Measurements from ENCODE around the gene NCAPD3.

DNA sequence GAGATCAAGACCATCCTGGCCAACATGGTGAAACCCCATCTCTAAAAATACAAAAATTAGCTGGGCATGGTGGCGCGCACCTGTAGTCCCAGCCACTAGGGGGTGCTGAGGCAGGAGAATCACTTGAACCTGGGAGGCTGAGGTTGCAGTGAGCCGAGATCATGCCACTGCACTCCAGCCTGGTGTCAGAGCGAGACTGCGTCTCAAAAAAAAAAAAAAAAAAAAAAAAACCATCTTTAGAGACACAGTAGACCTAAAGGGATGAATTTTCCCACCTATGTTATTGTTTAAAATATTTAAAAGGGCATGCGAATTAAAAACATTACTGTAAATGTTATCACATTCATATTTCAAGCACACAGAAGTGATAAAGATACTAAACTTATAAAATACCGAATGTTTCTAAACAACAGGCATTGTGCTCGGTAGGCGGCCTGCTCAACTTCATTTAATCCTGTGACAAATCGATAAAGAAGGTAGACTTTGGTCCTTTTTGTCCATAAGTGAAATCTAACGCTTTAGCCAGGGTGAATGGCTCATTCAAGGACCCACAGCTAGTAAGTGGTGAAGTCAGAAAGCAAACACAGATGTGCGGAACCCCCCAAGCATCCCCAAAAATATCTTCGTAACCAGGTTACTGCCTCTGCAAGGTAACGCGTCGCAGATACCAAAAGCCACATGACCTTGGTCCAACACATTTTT lies 16.1 kb downstream of the NCAPD3 start:
- TF ChIP-seq, protein P1, sequence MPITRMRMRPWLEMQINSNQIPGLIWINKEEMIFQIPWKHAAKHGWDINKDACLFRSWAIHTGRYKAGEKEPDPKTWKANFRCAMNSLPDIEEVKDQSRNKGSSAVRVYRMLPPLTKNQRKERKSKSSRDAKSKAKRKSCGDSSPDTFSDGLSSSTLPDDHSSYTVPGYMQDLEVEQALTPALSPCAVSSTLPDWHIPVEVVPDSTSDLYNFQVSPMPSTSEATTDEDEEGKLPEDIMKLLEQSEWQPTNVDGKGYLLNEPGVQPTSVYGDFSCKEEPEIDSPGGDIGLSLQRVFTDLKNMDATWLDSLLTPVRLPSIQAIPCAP (CRISPR knock-in tag; IDR thresholded peaks at IDR 0.05; ENCODE audit: low read depth), result no peak
- TF ChIP-seq JUNB (CRISPR knock-in tag; IDR thresholded peaks at IDR 0.05; ENCODE audit: borderline replicate concordance) (no peak), SMARCC2 (IDR thresholded peaks at IDR 0.05) (no peak), ZNF777 (CRISPR knock-in tag; IDR thresholded peaks at IDR 0.05) (no peak), MED1 (CRISPR knock-in tag; IDR thresholded peaks at IDR 0.05) (no peak), ZNF615 (CRISPR knock-in tag; IDR thresholded peaks at IDR 0.05; ENCODE audit: borderline replicate concordance) (no peak), ETV6 (CRISPR knock-in tag; conservative IDR thresholded peaks at IDR 0.05) (no peak), POLR2AphosphoS5 (IDR thresholded peaks at IDR 0.05; ENCODE audit: low read depth, low read length) (no peak)
- TF ChIP-seq, protein P2, sequence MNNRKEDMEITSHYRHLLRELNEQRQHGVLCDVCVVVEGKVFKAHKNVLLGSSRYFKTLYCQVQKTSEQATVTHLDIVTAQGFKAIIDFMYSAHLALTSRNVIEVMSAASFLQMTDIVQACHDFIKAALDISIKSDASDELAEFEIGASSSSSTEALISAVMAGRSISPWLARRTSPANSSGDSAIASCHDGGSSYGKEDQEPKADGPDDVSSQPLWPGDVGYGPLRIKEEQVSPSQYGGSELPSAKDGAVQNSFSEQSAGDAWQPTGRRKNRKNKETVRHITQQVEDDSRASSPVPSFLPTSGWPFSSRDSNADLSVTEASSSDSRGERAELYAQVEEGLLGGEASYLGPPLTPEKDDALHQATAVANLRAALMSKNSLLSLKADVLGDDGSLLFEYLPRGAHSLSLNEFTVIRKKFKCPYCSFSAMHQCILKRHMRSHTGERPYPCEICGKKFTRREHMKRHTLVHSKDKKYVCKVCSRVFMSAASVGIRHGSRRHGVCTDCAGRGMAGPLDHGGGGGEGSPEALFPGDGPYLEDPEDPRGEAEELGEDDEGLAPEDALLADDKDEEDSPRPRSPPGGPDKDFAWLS (CRISPR knock-in tag; IDR thresholded peaks at IDR 0.05; ENCODE audit: borderline replicate concordance), result no peak
- TF ChIP-seq, protein P3, sequence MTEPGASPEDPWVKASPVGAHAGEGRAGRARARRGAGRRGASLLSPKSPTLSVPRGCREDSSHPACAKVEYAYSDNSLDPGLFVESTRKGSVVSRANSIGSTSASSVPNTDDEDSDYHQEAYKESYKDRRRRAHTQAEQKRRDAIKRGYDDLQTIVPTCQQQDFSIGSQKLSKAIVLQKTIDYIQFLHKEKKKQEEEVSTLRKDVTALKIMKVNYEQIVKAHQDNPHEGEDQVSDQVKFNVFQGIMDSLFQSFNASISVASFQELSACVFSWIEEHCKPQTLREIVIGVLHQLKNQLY (CRISPR knock-in tag; IDR thresholded peaks at IDR 0.05), result no peak
- TF ChIP-seq, protein P4, sequence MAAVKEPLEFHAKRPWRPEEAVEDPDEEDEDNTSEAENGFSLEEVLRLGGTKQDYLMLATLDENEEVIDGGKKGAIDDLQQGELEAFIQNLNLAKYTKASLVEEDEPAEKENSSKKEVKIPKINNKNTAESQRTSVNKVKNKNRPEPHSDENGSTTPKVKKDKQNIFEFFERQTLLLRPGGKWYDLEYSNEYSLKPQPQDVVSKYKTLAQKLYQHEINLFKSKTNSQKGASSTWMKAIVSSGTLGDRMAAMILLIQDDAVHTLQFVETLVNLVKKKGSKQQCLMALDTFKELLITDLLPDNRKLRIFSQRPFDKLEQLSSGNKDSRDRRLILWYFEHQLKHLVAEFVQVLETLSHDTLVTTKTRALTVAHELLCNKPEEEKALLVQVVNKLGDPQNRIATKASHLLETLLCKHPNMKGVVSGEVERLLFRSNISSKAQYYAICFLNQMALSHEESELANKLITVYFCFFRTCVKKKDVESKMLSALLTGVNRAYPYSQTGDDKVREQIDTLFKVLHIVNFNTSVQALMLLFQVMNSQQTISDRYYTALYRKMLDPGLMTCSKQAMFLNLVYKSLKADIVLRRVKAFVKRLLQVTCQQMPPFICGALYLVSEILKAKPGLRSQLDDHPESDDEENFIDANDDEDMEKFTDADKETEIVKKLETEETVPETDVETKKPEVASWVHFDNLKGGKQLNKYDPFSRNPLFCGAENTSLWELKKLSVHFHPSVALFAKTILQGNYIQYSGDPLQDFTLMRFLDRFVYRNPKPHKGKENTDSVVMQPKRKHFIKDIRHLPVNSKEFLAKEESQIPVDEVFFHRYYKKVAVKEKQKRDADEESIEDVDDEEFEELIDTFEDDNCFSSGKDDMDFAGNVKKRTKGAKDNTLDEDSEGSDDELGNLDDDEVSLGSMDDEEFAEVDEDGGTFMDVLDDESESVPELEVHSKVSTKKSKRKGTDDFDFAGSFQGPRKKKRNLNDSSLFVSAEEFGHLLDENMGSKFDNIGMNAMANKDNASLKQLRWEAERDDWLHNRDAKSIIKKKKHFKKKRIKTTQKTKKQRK (IDR thresholded peaks at IDR 0.05; ENCODE audit: low read length), result no peak
